Uterus (tissue), 4 donors: ENCODE data around the gene MLX. TPM values are rescaled to one million over a fixed set of nuclear protein-coding genes. Genes with fewer than 3 reads are reported as not detected.
A peak's percentile ranks its signal among the peaks of the same experiment; 100 is the strongest.

Experiments
- DNase-seq, 2 donors: peaks; one replicate each; pipeline ENCODE4 v3.0.0-alpha.2; 2019 to 2020
- H3K27ac ChIP-seq, 2 donors: fragments of 200-600 bp; sonication (generic); 1 replicate in 1 of 2; 2 replicates in 1 of 2; pipeline ENCODE4 v1.5.1; 2016 to 2018
- H3K27me3 ChIP-seq, 2 donors: fragments of 200-600 bp; sonication (generic); one replicate each; pipeline ENCODE4 v1.5.1; 2018 to 2019; ENCODE audit warnings: control low read depth in 1 of 2
- H3K36me3 ChIP-seq, 2 donors: fragments of 200-600 bp; sonication (generic); one replicate each; pipeline ENCODE4 v1.5.1; 2019; ENCODE audit warnings: control low read depth in 1 of 2
- H3K4me1 ChIP-seq, 2 donors: fragments of 200-600 bp; sonication (generic); one replicate each; pipeline ENCODE4 v1.5.1; 2018 to 2019; ENCODE audit warnings: control low read depth in 1 of 2
- H3K4me3 ChIP-seq, 2 donors: fragments of 200-600 bp; sonication (generic); 1 replicate in 1 of 2; 2 replicates in 1 of 2; pipeline ENCODE4 v1.5.1; 2018 to 2019; ENCODE audit warnings: mild to moderate bottlenecking in 1 of 2
- H3K9me3 ChIP-seq, 2 donors: fragments of 200-600 bp; sonication (generic); one replicate each; pipeline ENCODE4 v1.5.1; 2019; ENCODE audit warnings: control low read depth in 1 of 2
- POLR2A ChIP-seq, 2 donors: fragments of 450-650 bp; IDR thresholded peaks; one replicate each; pipeline ENCODE4 v1.6.1; 2016; ENCODE audit warnings: antibody characterized with exemption in 2 of 2, mild to moderate bottlenecking in 1 of 2, moderate library complexity in 1 of 2
- intact Hi-C: fragments of 100-400 bp; cut with DNase I; formaldehyde crosslinking; loops from one replicate; pipeline ENCODE4 v1.15.1; 2023; ENCODE audit warnings: low total_unique reads
- total RNA-seq, 4 donors: library from RNA; depleted of rRNA in 3 of 4; stranded (reverse); fragments of >200 nt in 3 of 4; gene quantifications; one replicate each; pipeline versions ENCODE4 v1.1.0 to v1.2.4, GENCODE V29; 2014 to 2023
- TF ChIP-seq, protein P1 (sequence below), 4 experiments: fragments of 200-600 bp in 2 of 4; fragments of 450-650 bp in 2 of 4; sonication (generic) in 2 of 4; IDR thresholded peaks; one replicate each; pipeline ENCODE4 v1.5.1; 2016 to 2019; ENCODE audit warnings: antibody characterized with exemption in 4 of 4, mild to moderate bottlenecking in 2 of 4, moderate library complexity in 1 of 4
- donor health status: DM: yes; HTN: yes; CAD: no.

MLX gene
- total RNA-seq, 4 donors from 2014 or later: 6.9 to 50.0 (median 35.1) TPM

DNA sequence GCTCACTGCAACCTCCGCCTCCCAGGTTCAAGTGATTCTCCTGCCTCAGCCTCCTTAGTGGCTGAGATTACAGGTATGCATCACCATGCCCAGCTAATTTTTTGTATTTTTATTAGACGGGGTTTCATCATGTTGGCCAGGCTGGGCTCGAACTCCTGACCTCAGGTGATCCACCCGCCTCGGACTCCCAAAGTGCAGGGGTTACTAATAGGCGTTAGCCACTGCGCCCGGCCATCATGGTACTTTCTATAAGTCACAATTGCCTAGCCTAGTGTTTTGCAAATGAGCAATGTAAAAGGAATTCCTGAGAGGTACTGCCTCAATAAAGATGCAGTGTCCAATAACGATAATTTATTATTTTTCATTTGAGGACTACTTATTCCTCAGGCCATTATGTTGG lies 24.5 kb downstream of the MLX start:
- Histone ChIP-seq H3K27me3 (no peaks in the 10 kb centered on the region), H3K36me3 (no peaks in the 10 kb centered on the region), H3K9me3 (no peaks in the 10 kb centered on the region), H3K4me3 (no peak overlapping the region), H3K4me1 (no peaks in the 10 kb centered on the region), H3K27ac (no peak overlapping the region)
- intact Hi-C loops: no loop called here
- no peak for TF ChIP-seq POLR2A (IDR thresholded peaks at IDR 0.05)
- TF ChIP-seq, protein P1, sequence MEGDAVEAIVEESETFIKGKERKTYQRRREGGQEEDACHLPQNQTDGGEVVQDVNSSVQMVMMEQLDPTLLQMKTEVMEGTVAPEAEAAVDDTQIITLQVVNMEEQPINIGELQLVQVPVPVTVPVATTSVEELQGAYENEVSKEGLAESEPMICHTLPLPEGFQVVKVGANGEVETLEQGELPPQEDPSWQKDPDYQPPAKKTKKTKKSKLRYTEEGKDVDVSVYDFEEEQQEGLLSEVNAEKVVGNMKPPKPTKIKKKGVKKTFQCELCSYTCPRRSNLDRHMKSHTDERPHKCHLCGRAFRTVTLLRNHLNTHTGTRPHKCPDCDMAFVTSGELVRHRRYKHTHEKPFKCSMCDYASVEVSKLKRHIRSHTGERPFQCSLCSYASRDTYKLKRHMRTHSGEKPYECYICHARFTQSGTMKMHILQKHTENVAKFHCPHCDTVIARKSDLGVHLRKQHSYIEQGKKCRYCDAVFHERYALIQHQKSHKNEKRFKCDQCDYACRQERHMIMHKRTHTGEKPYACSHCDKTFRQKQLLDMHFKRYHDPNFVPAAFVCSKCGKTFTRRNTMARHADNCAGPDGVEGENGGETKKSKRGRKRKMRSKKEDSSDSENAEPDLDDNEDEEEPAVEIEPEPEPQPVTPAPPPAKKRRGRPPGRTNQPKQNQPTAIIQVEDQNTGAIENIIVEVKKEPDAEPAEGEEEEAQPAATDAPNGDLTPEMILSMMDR (IDR thresholded peaks at IDR 0.05): no peak
- no peak for DNase-seq

DNA sequence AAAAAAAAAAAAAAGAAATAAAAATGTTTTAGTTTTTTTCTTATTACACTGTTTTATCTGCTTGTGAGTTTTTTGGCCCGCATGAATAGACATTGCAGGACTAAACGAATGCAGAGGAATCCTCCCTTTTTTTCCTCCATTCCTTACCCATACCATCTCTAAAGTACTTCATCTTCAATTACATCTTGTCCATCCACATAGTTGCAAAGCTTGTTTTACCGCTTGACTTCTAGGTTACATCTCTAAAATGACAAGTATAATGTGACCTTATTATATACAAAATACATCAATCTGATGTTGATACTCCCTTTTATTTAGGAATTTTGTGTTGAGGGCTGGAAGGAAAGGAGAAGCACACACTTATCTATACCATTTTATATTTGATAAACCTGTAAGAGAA lies 29.5 kb downstream of the MLX start:
- no peak for DNase-seq
- Histone ChIP-seq H3K9me3 (no peaks in the 10 kb centered on the region), H3K4me3 (no peak overlapping the region), H3K27me3 (no peaks in the 10 kb centered on the region), H3K27ac (no peak overlapping the region), H3K36me3 (no peaks in the 10 kb centered on the region), H3K4me1 (no peaks in the 10 kb centered on the region)
- intact Hi-C loops: no loop called here
- no peak for TF ChIP-seq POLR2A (IDR thresholded peaks at IDR 0.05)
- TF ChIP-seq, protein P1 (IDR thresholded peaks at IDR 0.05): no peak

DNA sequence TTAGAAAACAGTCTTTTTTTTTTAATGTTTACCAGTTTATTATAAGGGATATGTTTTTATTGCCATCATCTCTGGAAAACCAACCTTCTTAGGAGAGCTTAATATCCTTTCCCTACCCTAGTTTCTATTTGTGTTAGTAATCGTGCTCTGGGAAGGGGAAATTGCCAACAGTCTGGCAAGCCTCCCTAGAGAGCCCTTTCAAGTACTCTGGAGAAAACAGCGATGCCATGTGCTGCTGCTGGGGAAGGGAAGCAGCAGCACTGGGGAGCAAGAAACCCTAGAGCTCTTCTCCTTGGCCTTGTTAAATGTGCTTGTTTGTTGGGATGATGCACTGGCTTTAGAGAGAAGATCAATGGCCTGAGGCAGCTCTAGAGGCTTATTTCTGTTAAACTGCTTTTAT lies 32.0 kb downstream of the MLX start:
- no peaks in the 10 kb centered on the region for H3K9me3 ChIP-seq
- H3K4me3 ChIP-seq: no peak overlapping the region
- no peak for DNase-seq
- no peaks in the 10 kb centered on the region for H3K27me3 ChIP-seq
- H3K27ac ChIP-seq: no peak overlapping the region
- intact Hi-C loops: no loop called here
- H3K4me1 ChIP-seq: no peaks in the 10 kb centered on the region
- H3K36me3 ChIP-seq: no peaks in the 10 kb centered on the region
- TF ChIP-seq, protein P1 (IDR thresholded peaks at IDR 0.05): no peak
- no peak for TF ChIP-seq POLR2A (IDR thresholded peaks at IDR 0.05)

DNA sequence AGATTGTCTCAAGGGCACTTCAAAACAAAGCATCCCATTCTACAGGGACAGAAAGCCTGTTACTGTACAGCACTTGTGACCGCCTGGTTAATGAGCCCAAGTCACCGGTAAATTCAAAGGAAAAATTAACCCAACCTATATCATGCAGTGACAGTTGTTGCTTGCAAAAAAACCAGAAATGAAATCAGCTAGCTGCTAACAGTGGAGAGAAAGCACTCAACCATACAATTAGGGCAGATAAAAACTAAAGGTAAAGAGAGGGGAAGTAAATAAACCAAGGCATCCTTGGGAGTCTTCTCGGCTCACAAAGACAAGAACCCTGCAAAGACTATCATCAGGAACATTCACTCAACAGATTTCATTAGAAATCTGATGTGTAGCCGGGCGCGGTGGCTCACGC lies 36.4 kb downstream of the MLX start:
- H3K4me1 ChIP-seq: peaks cover 5 to 7% of the 10 kb centered on the region in 2 donors
- H3K36me3 ChIP-seq: no peaks in the 10 kb centered on the region
- H3K9me3 ChIP-seq: no peaks in the 10 kb centered on the region
- H3K27me3 ChIP-seq: no peaks in the 10 kb centered on the region
- no peak overlapping the region for H3K27ac ChIP-seq
- no peak for TF ChIP-seq POLR2A (IDR thresholded peaks at IDR 0.05)
- TF ChIP-seq, protein P1 (IDR thresholded peaks at IDR 0.05): no peak
- no peak overlapping the region for H3K4me3 ChIP-seq
- no peak for DNase-seq
- intact Hi-C loops: no loop called here

DNA sequence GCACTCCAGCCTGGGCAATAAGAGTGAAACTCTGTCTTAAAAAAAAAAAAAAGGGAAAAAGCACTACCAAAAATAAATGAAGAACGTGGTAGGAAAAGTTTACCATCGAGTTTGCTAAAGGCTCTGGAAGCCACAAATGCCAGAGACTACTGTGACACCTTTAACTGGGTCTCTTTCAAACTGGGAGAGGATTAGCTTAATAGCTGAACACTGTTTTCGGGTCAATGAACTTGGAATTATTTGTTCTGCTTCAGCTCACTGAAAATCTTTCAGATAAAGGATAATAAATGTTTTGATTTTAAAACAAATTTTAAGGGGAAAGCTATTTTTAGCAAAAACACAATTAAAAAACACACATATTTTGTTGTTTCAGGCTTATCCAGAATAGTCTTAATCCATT lies 40.9 kb downstream of the MLX start:
- Histone ChIP-seq H3K4me1 (peaks cover 5 to 7% of the 10 kb centered on the region in 2 donors), H3K27ac (peak overlapping the region in 1 of 2 donors; percentile 91), H3K36me3 (no peaks in the 10 kb centered on the region), H3K27me3 (no peaks in the 10 kb centered on the region), H3K9me3 (no peaks in the 10 kb centered on the region), H3K4me3 (peak overlapping the region in 1 of 2 donors; percentile 89)
- intact Hi-C loops: no loop called here
- no peak for TF ChIP-seq POLR2A (IDR thresholded peaks at IDR 0.05)
- TF ChIP-seq, protein P1 (IDR thresholded peaks at IDR 0.05): no peak
- DNase-seq: no peak
